NCI-H82 treated with DMSO at 0.1 percent for 48 hours (cell line): ENCODE data around the gene SH2D2A.
A peak's percentile ranks its signal among the peaks of the same experiment; 100 is the strongest.

Experiments
- DNase-seq: peaks from one replicate; lab custom pipeline; 2025; ENCODE audit not compliant: unreplicated experiment; lab: John Stamatoyannopoulos, UW

The SH2D2A gene

GRCh38 chr1:156828400-156829124 is 11.9 kb upstream of the SH2D2A start:
- DNase-seq: no peak

GRCh38 chr1:156826630-156827029 is 10.0 kb upstream of the SH2D2A start:
- no peak for DNase-seq

DNA sequence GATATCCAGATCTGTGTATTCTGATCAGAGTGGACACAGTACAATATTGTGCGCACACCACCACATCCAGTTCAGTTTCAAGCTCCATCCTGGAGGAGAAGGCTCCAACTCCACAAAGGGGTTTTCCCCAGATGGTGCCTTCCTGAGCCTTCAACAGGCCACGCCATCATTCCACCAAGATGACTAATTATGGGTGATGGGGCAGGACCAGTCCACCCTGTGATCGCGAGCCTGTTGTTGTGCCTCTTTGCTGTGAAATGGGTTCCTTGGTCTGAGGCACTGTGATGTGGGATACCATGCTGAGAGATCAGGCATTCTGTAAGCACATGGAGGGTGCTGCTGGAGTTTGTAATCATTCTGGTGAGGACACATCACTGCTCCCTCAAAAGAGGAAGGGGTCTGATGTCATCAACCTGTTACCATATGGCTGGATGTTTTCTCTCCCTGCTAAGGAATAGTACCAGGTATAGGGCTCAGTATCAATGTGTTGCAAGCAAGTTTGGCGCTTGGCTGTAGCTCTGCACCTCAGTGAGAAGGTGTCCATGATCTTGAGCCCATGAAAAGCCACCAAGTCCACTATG is 6.7 kb upstream of the SH2D2A start:
- no peak for DNase-seq

GRCh38 chr1:156822680-156823079 is 6.0 kb upstream of the SH2D2A start:
- no peak for DNase-seq

- DNase-seq: no peak
Measured at GRCh38 chr1:156821801-156822200, 5.2 kb upstream of the SH2D2A start.

GRCh38 chr1:156815961-156816422 is 656 bp downstream of the SH2D2A start:
- no peak for DNase-seq

DNA sequence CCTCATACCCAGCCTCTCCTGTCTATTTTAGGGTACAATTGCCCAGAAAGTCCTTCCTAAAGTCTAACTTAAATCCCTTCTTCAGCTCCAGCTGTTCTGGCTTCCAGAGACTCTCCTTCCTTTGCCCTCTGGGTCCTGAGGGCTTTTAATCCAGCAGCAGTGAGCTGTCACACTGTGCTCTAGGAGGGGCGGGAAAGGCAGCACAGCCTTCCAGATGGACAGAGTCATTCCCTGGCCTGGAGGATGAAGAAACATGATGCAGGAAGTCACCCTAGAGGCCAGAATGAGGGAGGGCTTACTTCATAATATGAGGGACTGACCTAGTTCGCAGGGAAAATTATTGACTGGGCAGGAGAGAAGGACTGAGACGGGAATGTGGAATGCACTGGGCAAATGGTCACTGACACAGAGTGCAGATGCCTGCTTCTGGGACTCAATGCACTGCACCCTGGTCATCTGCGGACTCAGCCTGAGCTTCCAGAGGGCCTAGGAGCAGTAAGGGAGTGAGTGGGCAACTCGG is 1.3 kb downstream of the SH2D2A start:
- peak; percentile 68 for DNase-seq

DNA sequence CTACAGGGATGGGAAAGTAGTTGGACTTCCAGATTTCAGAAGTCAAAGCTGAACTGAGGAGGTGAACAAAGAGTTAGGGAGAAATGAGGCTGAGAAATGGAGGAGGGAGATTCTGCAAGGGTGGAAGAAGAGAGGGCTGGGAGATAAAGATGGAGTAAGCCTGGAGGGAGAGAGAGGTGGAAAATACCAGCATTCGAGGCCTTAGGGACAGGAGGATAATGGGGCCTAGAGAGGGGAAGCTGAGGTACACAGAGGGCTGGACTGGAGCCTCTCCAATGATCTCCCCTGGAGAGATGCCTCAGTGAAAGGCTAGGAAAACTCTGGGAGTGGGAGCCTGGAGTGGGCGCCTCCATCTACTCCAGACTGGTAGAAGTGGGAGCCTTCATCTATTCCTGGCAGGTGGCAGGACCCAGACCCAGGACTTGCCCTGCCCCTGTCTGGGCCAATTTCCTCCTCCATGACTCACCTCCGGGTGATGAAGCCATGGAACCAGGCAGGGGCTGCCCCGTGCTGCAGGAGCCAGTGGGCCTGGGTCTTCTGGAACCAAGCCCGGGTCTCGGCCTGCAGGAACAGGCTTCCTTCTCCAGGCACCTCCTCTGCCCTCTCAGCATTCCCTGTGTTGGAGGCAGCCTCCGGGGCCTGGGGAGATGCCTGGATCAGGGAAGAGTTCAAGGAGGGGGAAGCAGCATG is 1.9 kb downstream of the SH2D2A start:
- no peak for DNase-seq

DNA sequence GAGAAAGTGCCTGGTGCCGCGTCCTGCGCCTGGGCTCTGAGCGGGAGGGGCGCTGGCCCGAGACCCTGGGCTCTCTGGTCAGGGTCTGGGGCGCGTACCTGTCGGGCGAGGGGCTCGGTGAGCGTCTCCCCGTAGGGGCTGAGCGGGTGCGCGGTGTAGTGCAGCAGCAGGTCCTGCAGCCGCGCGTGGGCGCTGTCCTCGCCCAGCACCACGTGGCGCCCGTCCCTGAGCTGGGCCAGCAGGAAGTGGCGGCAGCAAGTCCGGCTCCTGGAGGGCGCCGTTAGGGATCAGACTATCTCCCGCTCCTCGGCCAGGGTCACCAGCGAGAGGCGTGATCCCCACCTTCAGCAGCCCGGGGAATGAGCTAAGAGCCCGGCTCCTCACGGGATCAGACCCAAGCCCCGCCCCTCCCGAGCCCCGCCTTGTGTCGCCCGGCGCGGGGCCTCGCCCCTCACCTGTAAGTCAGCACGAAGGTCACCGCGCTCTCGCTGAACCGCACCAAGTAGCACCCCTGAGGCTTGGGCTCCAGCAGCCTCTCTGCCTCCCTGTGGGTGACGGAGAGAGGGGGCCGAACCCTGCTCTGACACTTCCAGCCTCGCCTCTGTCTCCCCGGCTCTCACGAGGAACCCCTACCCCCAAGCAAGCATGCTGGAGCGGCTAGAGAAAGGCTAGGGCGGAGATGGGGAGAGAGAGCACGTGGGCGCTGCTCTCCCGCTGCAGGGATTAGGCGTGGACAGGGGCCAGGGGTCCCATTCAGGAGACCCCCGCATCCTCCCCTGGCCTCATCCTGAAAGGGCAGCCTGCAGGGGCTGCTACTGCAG is 2.7 kb downstream of the SH2D2A start:
- DNase-seq: peak; percentile 67

DNA sequence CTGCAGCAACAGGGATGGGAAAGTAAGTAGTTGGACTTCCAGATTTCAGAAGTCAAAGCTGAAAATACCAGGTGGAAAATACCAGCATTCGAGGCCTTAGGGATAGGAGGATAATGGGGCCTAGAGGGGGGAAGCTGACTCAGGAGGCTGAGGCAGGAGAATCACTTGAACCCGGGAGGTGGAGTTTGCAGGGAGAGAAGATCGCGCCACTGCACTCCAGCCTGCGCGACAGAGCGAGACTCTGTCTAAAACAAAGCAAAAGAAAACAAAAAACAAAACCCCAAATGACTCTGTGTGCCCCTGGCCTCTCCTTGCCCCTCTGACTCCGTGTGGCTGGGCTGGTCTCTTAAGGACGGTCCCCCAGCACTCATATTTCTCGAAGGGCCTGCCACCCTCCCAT is 3.4 kb downstream of the SH2D2A start:
- no peak for DNase-seq

DNA sequence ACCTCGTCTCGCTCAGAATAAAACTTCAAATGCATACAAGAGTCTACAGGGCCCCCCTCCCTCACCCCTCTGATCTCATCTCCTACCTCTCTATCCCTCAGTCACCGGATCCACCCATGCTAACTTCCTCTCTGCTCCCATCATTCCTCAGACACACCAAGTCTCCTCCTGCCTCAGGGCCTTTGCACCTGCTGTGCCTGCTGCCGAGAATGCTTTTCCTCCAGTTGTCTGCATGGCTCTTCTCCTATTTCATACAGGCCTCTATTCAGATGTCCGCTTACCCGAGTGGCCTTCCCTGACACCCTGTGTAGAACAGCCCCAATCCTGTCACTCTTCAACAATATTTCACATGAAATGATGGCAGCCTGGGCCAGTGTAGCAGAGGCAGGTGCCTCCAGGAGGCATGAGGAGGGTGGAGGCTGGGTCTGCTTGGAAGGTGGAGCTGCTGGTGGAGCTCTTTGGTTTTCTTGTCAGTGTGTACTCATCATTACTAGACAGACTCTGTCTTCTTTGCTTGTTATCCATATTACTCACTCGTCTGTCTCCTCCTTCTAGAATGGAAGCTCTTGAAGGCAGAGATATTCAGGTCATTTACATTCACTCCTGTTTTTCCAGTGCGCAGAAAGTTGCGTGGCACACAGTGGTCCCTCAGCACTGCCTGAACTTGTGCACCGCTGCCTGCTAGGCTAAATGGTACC is 4.2 kb downstream of the SH2D2A start:
- DNase-seq: no peak

DNA sequence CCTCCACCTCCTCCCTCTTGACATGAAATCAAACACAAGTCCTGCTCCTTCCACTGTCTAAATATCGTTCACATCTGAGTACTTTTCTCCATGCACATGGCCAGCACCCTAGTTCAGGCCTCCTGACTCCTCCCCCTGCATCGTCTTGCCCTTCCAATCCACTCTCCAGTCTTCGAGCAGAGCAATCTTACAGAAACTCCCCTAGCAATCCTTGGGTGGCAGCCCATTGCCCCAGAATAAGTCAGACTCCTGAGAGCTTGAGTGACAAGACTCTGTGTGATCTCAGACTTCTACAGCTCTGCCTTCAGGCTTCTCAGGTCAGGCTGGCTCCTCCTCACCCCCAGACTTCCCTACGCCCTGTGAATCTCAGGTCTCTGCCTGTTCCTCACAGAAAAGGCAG is 5.5 kb downstream of the SH2D2A start:
- DNase-seq: peak; percentile 40

GRCh38 chr1:156809711-156810366 is 6.8 kb downstream of the SH2D2A start:
- peak; percentile 72 for DNase-seq

GRCh38 chr1:156809281-156809680 is 7.4 kb downstream of the SH2D2A start:
- DNase-seq: peak; percentile 68

- DNase-seq: no peak
Measured at GRCh38 chr1:156808186-156809030, 8.2 kb downstream of the SH2D2A start.

DNA sequence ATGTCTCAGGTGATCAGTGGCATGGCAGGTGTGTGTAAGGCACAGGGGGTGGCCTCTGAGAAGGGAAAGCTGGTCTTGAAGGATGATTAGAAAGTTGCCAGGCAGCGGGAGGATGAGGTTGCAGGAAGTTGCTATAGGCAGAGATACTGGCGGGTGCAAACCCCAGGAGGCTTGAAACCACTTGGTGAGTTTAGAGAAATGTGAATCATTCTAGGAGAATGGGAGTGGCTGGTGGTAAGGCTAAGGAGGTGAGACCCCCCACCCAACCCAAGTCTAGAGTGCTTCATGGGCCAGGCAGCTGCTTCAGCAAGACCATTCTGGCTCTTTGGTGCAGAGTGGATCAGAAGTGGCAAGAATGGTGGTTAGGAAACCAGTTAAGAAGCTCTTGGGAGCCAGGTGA is 9.0 kb downstream of the SH2D2A start:
- no peak for DNase-seq

- no peak for DNase-seq
Measured at GRCh38 chr1:156806512-156807440, 9.9 kb downstream of the SH2D2A start.
